Esophagus squamous epithelium (tissue), 5 donors: Measurements from ENCODE around the gene PRKCQ. TPM values are rescaled to one million over a fixed set of nuclear protein-coding genes. Genes with fewer than 3 reads are reported as not detected.

Experiments
- DNase-seq: peaks from one replicate; lab custom pipeline; 2025; lab: John Stamatoyannopoulos, UW
- H3K27ac ChIP-seq, 4 donors: fragments of 200-600 bp; sonication (generic); one replicate each; pipeline ENCODE4 v1.5.1; 2016 to 2019; ENCODE audit warnings: mild to moderate bottlenecking in 1 of 4
- H3K27me3 ChIP-seq, 4 donors: fragments of 200-600 bp; sonication (generic); 1 replicate in 3 of 4; 2 replicates in 1 of 4; pipeline versions ENCODE4 v1.5.1 to v1.6.0; 2017 to 2021; ENCODE audit warnings: antibody characterized with exemption in 1 of 4
- H3K36me3 ChIP-seq, 3 donors: fragments of 200-600 bp; sonication (generic); one replicate each; pipeline ENCODE4 v1.5.1; 2016 to 2019
- H3K4me1 ChIP-seq, 3 donors: fragments of 200-600 bp; sonication (generic); one replicate each; pipeline ENCODE4 v1.5.1; 2017 to 2019
- H3K4me3 ChIP-seq, 4 donors: fragments of 200-600 bp; sonication (generic); 1 replicate in 3 of 4; 2 replicates in 1 of 4; pipeline ENCODE4 v1.5.1; 2016 to 2019; ENCODE audit warnings: mild to moderate bottlenecking in 2 of 4, moderate library complexity in 1 of 4
- H3K9me3 ChIP-seq, 3 donors: fragments of 200-600 bp; sonication (generic); one replicate each; pipeline ENCODE4 v1.5.1; 2016 to 2019
- POLR2A ChIP-seq, 4 donors: fragments of 450-650 bp; IDR thresholded peaks; one replicate each; pipeline ENCODE4 v1.6.1; 2017; ENCODE audit warnings: antibody characterized with exemption in 4 of 4, mild to moderate bottlenecking in 4 of 4, moderate library complexity in 3 of 4
- WGBS, 2 donors: methylation state at CpG; one replicate each; pipeline ENCODE4 v1.1.5; 2018; 5-methylcytosine and 5-hydroxymethylcytosine counted together
- intact Hi-C: fragments of 100-400 bp; cut with DNase I; formaldehyde crosslinking; loops from one replicate; pipeline ENCODE4 v1.15.0; 2022
- total RNA-seq, 4 donors: library from RNA; depleted of rRNA; stranded (reverse); fragments of >200 nt; gene quantifications; one replicate each; pipeline ENCODE4 v1.1.0, GENCODE V29; 2016
- TF ChIP-seq, protein P1 (sequence below), 6 experiments: fragments of 450-650 bp in 4 of 6; fragments of 200-600 bp in 2 of 6; sonication (generic) in 2 of 6; IDR thresholded peaks; one replicate each; pipeline ENCODE4 v1.5.1; 2016 to 2019; ENCODE audit warnings: antibody characterized with exemption in 6 of 6, mild to moderate bottlenecking in 4 of 6, moderate library complexity in 4 of 6
- donor health status: DM: yes; HTN: yes; CAD: no.

Gene PRKCQ
- total RNA-seq, 4 donors from 2014 or later, result 0.76 to 2.7 (median 1.4) TPM

DNA sequence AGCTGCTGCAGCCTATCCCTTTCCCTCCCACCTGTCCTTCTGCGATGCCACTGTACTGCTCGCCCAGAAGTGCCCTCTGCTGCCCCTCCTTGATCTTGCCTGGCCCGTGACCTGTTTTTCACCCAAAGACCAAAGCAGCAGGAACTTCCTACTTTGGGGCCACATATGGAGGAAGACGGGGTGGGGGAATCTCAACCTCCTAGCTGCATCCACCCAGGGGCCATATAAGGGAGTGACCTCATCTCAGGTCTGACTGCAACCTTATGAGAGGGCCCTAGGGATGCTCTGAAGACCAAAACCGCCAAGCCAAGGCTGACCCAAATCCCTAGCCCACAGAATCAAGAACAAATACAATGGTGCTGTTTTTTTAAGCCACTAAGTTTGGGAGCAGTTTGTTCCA lies 15.7 kb downstream of the PRKCQ start:
- no peak for DNase-seq
- Histone ChIP-seq H3K27me3 (peaks cover 0 to 4% (median 0%) of the 10 kb centered on the region in 4 donors), H3K27ac (no peak overlapping the region), H3K4me3 (no peak overlapping the region), H3K4me1 (no peaks in the 10 kb centered on the region), H3K36me3 (no peaks in the 10 kb centered on the region), H3K9me3 (no peaks in the 10 kb centered on the region)
- intact Hi-C loops, result no loop called here
- TF ChIP-seq, protein P1, sequence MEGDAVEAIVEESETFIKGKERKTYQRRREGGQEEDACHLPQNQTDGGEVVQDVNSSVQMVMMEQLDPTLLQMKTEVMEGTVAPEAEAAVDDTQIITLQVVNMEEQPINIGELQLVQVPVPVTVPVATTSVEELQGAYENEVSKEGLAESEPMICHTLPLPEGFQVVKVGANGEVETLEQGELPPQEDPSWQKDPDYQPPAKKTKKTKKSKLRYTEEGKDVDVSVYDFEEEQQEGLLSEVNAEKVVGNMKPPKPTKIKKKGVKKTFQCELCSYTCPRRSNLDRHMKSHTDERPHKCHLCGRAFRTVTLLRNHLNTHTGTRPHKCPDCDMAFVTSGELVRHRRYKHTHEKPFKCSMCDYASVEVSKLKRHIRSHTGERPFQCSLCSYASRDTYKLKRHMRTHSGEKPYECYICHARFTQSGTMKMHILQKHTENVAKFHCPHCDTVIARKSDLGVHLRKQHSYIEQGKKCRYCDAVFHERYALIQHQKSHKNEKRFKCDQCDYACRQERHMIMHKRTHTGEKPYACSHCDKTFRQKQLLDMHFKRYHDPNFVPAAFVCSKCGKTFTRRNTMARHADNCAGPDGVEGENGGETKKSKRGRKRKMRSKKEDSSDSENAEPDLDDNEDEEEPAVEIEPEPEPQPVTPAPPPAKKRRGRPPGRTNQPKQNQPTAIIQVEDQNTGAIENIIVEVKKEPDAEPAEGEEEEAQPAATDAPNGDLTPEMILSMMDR (IDR thresholded peaks at IDR 0.05), result no peak
- no peak for TF ChIP-seq POLR2A (IDR thresholded peaks at IDR 0.05)
- WGBS, 2 donors, result 33 to 55% methylated on average over 2 to 5 of the region's 5 CpGs

DNA sequence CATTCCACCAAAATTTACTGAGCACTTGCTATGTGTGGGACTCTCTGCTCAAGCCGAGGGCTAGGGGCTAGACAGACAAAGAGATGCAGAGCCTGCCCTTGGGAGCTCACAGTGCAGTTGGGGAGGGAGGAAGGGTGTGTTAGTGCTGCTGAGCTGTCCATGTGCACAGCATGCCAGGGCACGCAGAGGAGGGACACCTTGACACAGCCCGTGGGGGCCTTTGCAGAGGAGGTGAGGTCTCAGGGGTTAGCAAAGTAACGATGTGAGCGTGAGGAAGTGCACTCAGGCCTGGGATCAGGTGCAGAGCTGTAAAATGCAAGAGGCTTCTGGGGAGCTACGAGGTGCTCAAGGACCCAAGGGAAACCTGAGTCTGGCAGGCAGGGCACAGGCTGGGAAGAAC lies 16.3 kb downstream of the PRKCQ start:
- no peak for TF ChIP-seq POLR2A (IDR thresholded peaks at IDR 0.05)
- TF ChIP-seq, protein P1 (IDR thresholded peaks at IDR 0.05), result no peak
- intact Hi-C loops, result no loop called here
- Histone ChIP-seq H3K27me3 (no peaks in the 10 kb centered on the region), H3K36me3 (no peaks in the 10 kb centered on the region), H3K27ac (no peak overlapping the region), H3K9me3 (no peaks in the 10 kb centered on the region), H3K4me1 (no peaks in the 10 kb centered on the region), H3K4me3 (no peak overlapping the region)
- 75 to 76% methylated on average over 4 to 6 of the region's 6 CpGs for WGBS, 2 donors
- DNase-seq, result no peak

DNA sequence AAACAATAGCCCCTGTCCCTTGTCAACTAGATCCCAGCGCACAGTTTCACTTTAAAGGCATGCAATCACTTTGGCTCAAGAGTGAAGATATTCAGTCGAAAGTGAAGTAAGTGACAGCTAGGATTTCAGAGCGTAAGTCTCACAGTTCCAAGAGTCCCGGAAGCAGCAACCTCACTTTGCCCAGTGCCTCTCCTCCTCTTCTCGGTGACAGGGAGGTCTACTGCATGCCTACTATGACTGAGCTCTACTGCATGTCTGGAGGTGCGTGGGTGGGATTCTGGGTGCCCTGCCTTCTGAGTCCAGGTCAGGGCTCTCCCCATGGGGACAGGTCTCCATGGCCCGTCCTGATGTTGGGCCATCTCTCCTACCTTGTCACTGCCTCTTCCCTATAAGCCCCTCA lies 17.0 kb downstream of the PRKCQ start:
- H3K4me1 ChIP-seq, result no peaks in the 10 kb centered on the region
- no peak for TF ChIP-seq POLR2A (IDR thresholded peaks at IDR 0.05)
- TF ChIP-seq, protein P1 (IDR thresholded peaks at IDR 0.05), result no peak
- no peak overlapping the region for H3K4me3 ChIP-seq
- H3K27ac ChIP-seq, result no peak overlapping the region
- 60 to 73% methylated on average over 7 of the region's 7 CpGs for WGBS, 2 donors
- H3K27me3 ChIP-seq, result no peaks in the 10 kb centered on the region
- intact Hi-C loops, result no loop called here
- DNase-seq, result no peak
- H3K36me3 ChIP-seq, result no peaks in the 10 kb centered on the region
- H3K9me3 ChIP-seq, result no peaks in the 10 kb centered on the region

DNA sequence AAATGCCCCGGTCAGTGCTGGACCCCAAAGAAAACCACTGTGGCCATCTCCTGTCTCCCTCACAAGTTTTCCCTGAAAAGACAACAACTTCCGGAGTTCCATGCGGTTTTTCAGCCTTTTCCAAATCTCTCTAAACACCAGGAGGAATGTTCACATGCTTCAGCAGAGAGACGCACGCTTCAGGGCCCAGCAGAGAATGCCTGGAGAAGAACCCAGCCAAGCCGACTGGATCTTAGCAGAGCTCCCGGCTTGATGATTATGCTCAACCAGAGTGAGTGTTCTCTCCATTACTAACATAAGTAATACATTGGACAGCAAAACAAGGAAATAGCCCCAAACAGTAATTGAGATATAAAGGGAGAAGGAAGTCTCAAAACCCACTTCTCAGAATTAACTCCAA lies 17.9 kb downstream of the PRKCQ start:
- Histone ChIP-seq H3K9me3 (no peaks in the 10 kb centered on the region), H3K4me1 (no peaks in the 10 kb centered on the region), H3K27ac (no peak overlapping the region), H3K4me3 (no peak overlapping the region), H3K36me3 (no peaks in the 10 kb centered on the region), H3K27me3 (no peaks in the 10 kb centered on the region)
- DNase-seq, result no peak
- 78 to 80% methylated on average over 7 of the region's 7 CpGs for WGBS, 2 donors
- intact Hi-C loops, result no loop called here
- no peak for TF ChIP-seq POLR2A (IDR thresholded peaks at IDR 0.05)
- TF ChIP-seq, protein P1 (IDR thresholded peaks at IDR 0.05), result no peak

DNA sequence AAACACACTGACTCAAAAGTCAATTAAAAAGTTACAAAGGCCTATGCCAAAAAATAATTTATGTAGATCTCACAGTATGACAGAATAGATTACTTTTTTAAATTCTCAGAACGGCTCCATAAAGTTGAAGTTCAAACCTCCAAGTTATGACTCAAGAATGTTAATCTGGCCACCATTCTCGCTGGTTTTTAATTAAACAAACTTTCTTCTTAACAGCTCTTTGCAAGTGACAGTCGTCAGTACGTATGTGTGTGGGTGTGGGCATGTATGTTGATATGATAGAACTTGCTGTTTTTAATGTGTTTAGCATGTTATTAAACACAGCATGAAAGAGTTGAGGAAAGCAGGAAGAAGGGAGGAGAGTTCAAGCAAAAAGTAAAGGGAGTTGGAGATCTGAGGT lies 18.5 kb downstream of the PRKCQ start:
- intact Hi-C loops, result no loop called here
- DNase-seq, result no peak
- Histone ChIP-seq H3K4me3 (no peak overlapping the region), H3K4me1 (no peaks in the 10 kb centered on the region), H3K9me3 (no peaks in the 10 kb centered on the region), H3K27me3 (no peaks in the 10 kb centered on the region), H3K27ac (no peak overlapping the region), H3K36me3 (no peaks in the 10 kb centered on the region)
- no peak for TF ChIP-seq POLR2A (IDR thresholded peaks at IDR 0.05)
- TF ChIP-seq, protein P1 (IDR thresholded peaks at IDR 0.05), result no peak
- 30 to 50% methylated on average over 4 of the region's 4 CpGs for WGBS, 2 donors
